ENCODE results near the gene FXYD4. TPM values are rescaled to one million over a fixed set of nuclear protein-coding genes. Genes with fewer than 3 reads are reported as not detected.

Gene FXYD4
- total RNA-seq, 1 experiment from 2014 or later = not detected

DNA sequence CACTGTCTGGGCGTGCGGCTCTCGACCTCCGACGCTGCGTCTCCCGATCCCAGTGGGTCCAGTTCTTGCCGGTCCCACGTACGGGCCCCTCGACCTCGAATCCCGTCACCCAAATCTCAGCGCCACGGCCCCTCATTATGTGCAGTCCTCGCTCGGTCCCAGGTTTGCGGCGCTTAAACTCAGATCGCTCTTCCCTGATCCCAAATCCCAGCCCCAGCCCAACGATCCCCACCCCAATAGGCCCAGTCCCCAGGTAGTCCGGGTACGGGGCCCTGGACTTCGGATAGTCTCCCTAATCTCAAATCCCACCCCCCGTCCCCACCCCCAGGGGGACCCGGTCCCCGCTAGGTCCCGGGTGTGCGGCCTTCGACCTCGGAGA lies 36.9 kb downstream of the FXYD4 start:
- Mint-ChIP-seq H3K36me3 (no peaks in the 10 kb centered on the region), H3K4me3 (peak overlapping the region; percentile 92), H3K27me3 (ENCODE audit: low read depth) (no peaks in the 10 kb centered on the region), H3K4me1 (peaks cover 39% of the 10 kb centered on the region), H3K27ac (peak overlapping the region; percentile 95), H3K9me3 (no peaks in the 10 kb centered on the region)
- peak; percentile 2 for ATAC-seq
- POLR2A ChIA-PET = interaction anchor here (1.3 to 1.8 kb wide), 2 partner anchors 11 to 28 kb away, joined by 7 to 19 read pairs; partner anchors contain the start of gene ZNF487
- DNase-seq (ENCODE audit: low spot score) = no peak
- TF ChIP-seq, protein P1, sequence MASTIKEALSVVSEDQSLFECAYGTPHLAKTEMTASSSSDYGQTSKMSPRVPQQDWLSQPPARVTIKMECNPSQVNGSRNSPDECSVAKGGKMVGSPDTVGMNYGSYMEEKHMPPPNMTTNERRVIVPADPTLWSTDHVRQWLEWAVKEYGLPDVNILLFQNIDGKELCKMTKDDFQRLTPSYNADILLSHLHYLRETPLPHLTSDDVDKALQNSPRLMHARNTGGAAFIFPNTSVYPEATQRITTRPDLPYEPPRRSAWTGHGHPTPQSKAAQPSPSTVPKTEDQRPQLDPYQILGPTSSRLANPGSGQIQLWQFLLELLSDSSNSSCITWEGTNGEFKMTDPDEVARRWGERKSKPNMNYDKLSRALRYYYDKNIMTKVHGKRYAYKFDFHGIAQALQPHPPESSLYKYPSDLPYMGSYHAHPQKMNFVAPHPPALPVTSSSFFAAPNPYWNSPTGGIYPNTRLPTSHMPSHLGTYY (CRISPR knock-in tag; IDR thresholded peaks at IDR 0.05) = 0 out of 2 replicates have a peak, but pooled peaks have one; percentile 18
- TF ChIP-seq NR1H2 (CRISPR knock-in tag; IDR thresholded peaks at IDR 0.05) = no peak
- CTCF ChIA-PET = interaction anchor here (0.8 to 1.8 kb wide), 4 partner anchors 11 to 206 kb away, joined by 3 to 14 read pairs (median 4); no protein-coding TSS in a partner anchor

DNA sequence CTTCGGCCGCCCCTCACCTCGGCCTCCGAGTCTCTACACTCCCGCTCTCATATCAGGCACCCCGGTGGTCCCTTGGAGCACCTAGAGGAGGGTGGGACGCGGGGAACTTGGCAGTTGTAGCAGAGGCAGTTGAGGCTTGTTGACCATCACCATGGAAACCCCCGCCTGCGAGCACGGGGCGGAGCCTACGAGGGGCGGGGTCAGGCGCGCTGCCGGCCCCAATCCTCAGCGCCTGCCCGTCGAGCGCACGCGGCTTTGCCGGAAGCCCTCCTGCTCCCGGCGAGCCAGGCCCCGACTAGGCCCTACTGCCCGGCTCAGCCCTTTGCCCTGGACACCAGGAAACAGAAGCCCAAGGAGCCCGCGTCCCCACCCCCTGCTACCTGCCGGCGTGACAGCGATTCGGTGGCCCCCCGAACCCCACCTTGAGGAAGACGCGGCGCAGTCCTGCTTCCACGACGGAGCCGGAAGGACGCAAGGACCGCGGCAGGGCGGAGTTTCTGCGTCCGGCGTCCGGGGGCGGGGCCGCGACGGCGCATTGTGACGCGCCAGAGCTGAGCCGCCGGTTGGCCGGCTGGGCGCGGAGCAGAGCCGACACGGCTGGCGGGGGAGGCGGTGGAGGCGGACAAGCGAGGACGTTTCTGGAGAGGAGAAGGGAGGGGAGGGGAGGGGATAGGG lies 37.4 kb downstream of the FXYD4 start, which contains the start of gene HNRNPF:
Gene HNRNPF (minus strand): TSS at position 477 of the 675 bp plus-strand sequence. CDS start 21,302 bp downstream, outside the sequence.
- H3K9me3 Mint-ChIP-seq = no peaks in the 10 kb centered on the region
- H3K4me1 Mint-ChIP-seq = peaks cover 34% of the 10 kb centered on the region
- POLR2A ChIA-PET = interaction anchor here (0.8 to 1.8 kb wide), 6 partner anchors 11 to 206 kb away, joined by 3 to 19 read pairs (median 6); partner anchors contain the start of gene ZNF487
- DNase-seq (ENCODE audit: low spot score) = peak; percentile 94
- peak; percentile 84 for ATAC-seq
- CTCF ChIA-PET = interaction anchor here (0.6 to 1.8 kb wide), 6 partner anchors 11 to 207 kb away, joined by 3 to 14 read pairs (median 4); no protein-coding TSS in a partner anchor
- no peaks in the 10 kb centered on the region for H3K27me3 Mint-ChIP-seq (ENCODE audit: low read depth)
- H3K36me3 Mint-ChIP-seq = no peaks in the 10 kb centered on the region
- peak within 1 kb of the TSS; percentile 92 for H3K4me3 Mint-ChIP-seq
- H3K27ac Mint-ChIP-seq = peak within 1 kb of the TSS; percentile 99
- TF ChIP-seq, protein P2, sequence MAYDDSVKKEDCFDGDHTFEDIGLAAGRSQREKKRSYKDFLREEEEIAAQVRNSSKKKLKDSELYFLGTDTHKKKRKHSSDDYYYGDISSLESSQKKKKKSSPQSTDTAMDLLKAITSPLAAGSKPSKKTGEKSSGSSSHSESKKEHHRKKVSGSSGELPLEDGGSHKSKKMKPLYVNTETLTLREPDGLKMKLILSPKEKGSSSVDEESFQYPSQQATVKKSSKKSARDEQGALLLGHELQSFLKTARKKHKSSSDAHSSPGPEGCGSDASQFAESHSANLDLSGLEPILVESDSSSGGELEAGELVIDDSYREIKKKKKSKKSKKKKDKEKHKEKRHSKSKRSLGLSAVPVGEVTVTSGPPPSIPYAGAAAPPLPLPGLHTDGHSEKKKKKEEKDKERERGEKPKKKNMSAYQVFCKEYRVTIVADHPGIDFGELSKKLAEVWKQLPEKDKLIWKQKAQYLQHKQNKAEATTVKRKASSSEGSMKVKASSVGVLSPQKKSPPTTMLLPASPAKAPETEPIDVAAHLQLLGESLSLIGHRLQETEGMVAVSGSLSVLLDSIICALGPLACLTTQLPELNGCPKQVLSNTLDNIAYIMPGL (CRISPR knock-in tag; IDR thresholded peaks at IDR 0.05) = peak; percentile 76; the same call in 1 of the 2 replicates
- TF ChIP-seq TEAD4 (CRISPR knock-in tag; IDR thresholded peaks at IDR 0.05) = peak; percentile 75; the same call in 1 of the 2 replicates
- TF ChIP-seq ZNF416 (CRISPR knock-in tag; IDR thresholded peaks at IDR 0.05) = no peak
- TF ChIP-seq, protein P3, sequence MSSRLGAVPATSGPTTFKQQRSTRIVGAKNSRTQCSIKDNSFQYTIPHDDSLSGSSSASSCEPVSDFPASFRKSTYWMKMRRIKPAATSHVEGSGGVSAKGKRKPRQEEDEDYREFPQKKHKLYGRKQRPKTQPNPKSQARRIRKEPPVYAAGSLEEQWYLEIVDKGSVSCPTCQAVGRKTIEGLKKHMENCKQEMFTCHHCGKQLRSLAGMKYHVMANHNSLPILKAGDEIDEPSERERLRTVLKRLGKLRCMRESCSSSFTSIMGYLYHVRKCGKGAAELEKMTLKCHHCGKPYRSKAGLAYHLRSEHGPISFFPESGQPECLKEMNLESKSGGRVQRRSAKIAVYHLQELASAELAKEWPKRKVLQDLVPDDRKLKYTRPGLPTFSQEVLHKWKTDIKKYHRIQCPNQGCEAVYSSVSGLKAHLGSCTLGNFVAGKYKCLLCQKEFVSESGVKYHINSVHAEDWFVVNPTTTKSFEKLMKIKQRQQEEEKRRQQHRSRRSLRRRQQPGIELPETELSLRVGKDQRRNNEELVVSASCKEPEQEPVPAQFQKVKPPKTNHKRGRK (CRISPR knock-in tag; IDR thresholded peaks at IDR 0.05; ENCODE audit: borderline replicate concordance) = no peak; the same call in 1 of the 2 replicates
- TF ChIP-seq, protein P4, sequence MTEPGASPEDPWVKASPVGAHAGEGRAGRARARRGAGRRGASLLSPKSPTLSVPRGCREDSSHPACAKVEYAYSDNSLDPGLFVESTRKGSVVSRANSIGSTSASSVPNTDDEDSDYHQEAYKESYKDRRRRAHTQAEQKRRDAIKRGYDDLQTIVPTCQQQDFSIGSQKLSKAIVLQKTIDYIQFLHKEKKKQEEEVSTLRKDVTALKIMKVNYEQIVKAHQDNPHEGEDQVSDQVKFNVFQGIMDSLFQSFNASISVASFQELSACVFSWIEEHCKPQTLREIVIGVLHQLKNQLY (CRISPR knock-in tag; IDR thresholded peaks at IDR 0.05) = no peak
- TF ChIP-seq NFYB (CRISPR knock-in tag; conservative IDR thresholded peaks at IDR 0.05; ENCODE audit: low read depth) = peak; percentile 36; the same call in 1 of the 2 replicates
- no peak for TF ChIP-seq ATF1 (CRISPR knock-in tag; IDR thresholded peaks at IDR 0.05)
- peak; percentile 81 for TF ChIP-seq GABPB1 (CRISPR knock-in tag; IDR thresholded peaks at IDR 0.05)
- TF ChIP-seq JUN (CRISPR knock-in tag; IDR thresholded peaks at IDR 0.05) = peak; percentile 47; the same call in 1 of the 2 replicates
- no peak for TF ChIP-seq TEAD1 (CRISPR knock-in tag; IDR thresholded peaks at IDR 0.05)
- TF ChIP-seq FOXK1 (CRISPR knock-in tag; IDR thresholded peaks at IDR 0.05) = peak; percentile 83
- TF ChIP-seq, protein P5, sequence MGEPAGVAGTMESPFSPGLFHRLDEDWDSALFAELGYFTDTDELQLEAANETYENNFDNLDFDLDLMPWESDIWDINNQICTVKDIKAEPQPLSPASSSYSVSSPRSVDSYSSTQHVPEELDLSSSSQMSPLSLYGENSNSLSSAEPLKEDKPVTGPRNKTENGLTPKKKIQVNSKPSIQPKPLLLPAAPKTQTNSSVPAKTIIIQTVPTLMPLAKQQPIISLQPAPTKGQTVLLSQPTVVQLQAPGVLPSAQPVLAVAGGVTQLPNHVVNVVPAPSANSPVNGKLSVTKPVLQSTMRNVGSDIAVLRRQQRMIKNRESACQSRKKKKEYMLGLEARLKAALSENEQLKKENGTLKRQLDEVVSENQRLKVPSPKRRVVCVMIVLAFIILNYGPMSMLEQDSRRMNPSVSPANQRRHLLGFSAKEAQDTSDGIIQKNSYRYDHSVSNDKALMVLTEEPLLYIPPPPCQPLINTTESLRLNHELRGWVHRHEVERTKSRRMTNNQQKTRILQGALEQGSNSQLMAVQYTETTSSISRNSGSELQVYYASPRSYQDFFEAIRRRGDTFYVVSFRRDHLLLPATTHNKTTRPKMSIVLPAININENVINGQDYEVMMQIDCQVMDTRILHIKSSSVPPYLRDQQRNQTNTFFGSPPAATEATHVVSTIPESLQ (CRISPR knock-in tag; IDR thresholded peaks at IDR 0.05) = no peak
- 0 out of 2 replicates have a peak, but pooled peaks have one; percentile 26 for TF ChIP-seq NR1H2 (CRISPR knock-in tag; IDR thresholded peaks at IDR 0.05)
- TF ChIP-seq, protein P6, sequence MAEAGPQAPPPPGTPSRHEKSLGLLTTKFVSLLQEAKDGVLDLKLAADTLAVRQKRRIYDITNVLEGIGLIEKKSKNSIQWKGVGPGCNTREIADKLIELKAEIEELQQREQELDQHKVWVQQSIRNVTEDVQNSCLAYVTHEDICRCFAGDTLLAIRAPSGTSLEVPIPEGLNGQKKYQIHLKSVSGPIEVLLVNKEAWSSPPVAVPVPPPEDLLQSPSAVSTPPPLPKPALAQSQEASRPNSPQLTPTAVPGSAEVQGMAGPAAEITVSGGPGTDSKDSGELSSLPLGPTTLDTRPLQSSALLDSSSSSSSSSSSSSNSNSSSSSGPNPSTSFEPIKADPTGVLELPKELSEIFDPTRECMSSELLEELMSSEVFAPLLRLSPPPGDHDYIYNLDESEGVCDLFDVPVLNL (CRISPR knock-in tag; IDR thresholded peaks at IDR 0.05; ENCODE audit: borderline replicate concordance, low read depth) = peak; percentile 71; the same call in 1 of the 2 replicates
- TF ChIP-seq, protein P7, sequence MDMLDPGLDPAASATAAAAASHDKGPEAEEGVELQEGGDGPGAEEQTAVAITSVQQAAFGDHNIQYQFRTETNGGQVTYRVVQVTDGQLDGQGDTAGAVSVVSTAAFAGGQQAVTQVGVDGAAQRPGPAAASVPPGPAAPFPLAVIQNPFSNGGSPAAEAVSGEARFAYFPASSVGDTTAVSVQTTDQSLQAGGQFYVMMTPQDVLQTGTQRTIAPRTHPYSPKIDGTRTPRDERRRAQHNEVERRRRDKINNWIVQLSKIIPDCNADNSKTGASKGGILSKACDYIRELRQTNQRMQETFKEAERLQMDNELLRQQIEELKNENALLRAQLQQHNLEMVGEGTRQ (CRISPR knock-in tag; IDR thresholded peaks at IDR 0.05) = no peak
- no peak for TF ChIP-seq MXD4 (CRISPR knock-in tag; IDR thresholded peaks at IDR 0.05; ENCODE audit: borderline replicate concordance)
- TF ChIP-seq, protein P8, sequence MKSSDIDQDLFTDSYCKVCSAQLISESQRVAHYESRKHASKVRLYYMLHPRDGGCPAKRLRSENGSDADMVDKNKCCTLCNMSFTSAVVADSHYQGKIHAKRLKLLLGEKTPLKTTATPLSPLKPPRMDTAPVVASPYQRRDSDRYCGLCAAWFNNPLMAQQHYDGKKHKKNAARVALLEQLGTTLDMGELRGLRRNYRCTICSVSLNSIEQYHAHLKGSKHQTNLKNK (CRISPR knock-in tag; IDR thresholded peaks at IDR 0.05) = no peak
- peak; percentile 86 for TF ChIP-seq CREM (CRISPR knock-in tag; IDR thresholded peaks at IDR 0.05)
- TF ChIP-seq FOXJ3 (CRISPR knock-in tag; IDR thresholded peaks at IDR 0.05; ENCODE audit: borderline replicate concordance) = no peak

Measured in WTC11 (cell line).